CD4-positive, alpha-beta T cell (primary cell): ENCODE results near the gene CDH13. TPM values are rescaled to one million over a fixed set of nuclear protein-coding genes. Genes with fewer than 3 reads are reported as not detected.

ENCODE experiments used
- ATAC-seq: fragments of 200-7000 bp; cut with Tn5 transposase; one replicate; pipeline ENCODE4 v1.10.0; 2022; ENCODE audit warnings: mild to moderate bottlenecking; ENCODE audit not compliant: poor library complexity
- CTCF ChIA-PET: fragments of 350-600 bp; sonication (Branson Sonifier 250); formaldehyde crosslinking; loops from one replicate; lab custom pipeline; 2021; ENCODE audit warnings: antibody characterized with exemption, inconsistent platforms; lab: Charles Lee
- POLR2A ChIA-PET: fragments of 350-600 bp; sonication (Branson Sonifier 250); formaldehyde crosslinking; loops from one replicate; lab custom pipeline; 2021; ENCODE audit warnings: antibody characterized with exemption, inconsistent platforms; lab: Charles Lee
- DNase-seq, 14 experiments: peaks; one replicate each; pipeline ENCODE4 v3.0.0-alpha.2; 2013 to 2020; ENCODE audit warnings: mixed read lengths in 2 of 14
- H3K27ac ChIP-seq, 2 donors: one replicate each; pipeline versions ENCODE4 v1.5.1 to v1.7.0; 2013; ENCODE audit warnings: low read length in 2 of 2, low read depth in 1 of 2, mild to moderate bottlenecking in 1 of 2
- H3K27me3 ChIP-seq, 2 experiments: 1 replicate in 1 of 2; 2 replicates in 1 of 2; pipeline versions ENCODE4 v1.6.1 to v1.7.0; 2013; ENCODE audit warnings: low read length in 2 of 2, control low read depth in 1 of 2, mild to moderate bottlenecking in 1 of 2, moderate library complexity in 1 of 2; ENCODE audit not compliant: insufficient read depth in 2 of 2, control insufficient read depth in 1 of 2
- H3K36me3 ChIP-seq: one replicate; pipeline ENCODE4 v1.6.1; 2013; ENCODE audit warnings: low read length, control low read depth; ENCODE audit not compliant: insufficient read depth
- H3K4me1 ChIP-seq: one replicate; pipeline ENCODE4 v1.6.1; 2013; ENCODE audit warnings: low read length, control low read depth; ENCODE audit not compliant: insufficient read depth
- H3K4me3 ChIP-seq: one replicate; pipeline ENCODE4 v1.5.1; 2013; ENCODE audit warnings: mild to moderate bottlenecking, low read length, moderate library complexity
- H3K9me3 ChIP-seq, 2 experiments: 1 replicate in 1 of 2; 2 replicates in 1 of 2; pipeline versions ENCODE4 v1.6.1 to v1.7.0; 2013; ENCODE audit warnings: low read length in 2 of 2, mild to moderate bottlenecking in 2 of 2, control low read depth in 1 of 2, moderate library complexity in 1 of 2; ENCODE audit not compliant: control insufficient read depth in 1 of 2, insufficient read depth in 1 of 2
- H3K27ac Mint-ChIP-seq: one replicate; pipeline ENCODE4 v1.8.0; 2020; ENCODE audit warnings: mixed read lengths
- H3K27me3 Mint-ChIP-seq: one replicate; pipeline ENCODE4 v1.8.0; 2021; ENCODE audit warnings: mixed read lengths
- H3K36me3 Mint-ChIP-seq: one replicate; pipeline ENCODE4 v1.8.0; 2021; ENCODE audit warnings: low read depth, mixed read lengths
- H3K4me1 Mint-ChIP-seq: one replicate; pipeline ENCODE4 v1.8.0; 2021; ENCODE audit warnings: low read depth, mixed read lengths
- H3K4me3 Mint-ChIP-seq: one replicate; pipeline ENCODE4 v1.8.0; 2020; ENCODE audit warnings: mild to moderate bottlenecking, mixed read lengths
- H3K9me3 Mint-ChIP-seq: one replicate; pipeline ENCODE4 v1.8.0; 2020; ENCODE audit warnings: mixed read lengths
- CTCF ChIP-seq: fragments of 200-600 bp; IDR thresholded peaks from one replicate; pipeline ENCODE4 v1.8.0; 2022; ENCODE audit warnings: antibody characterized with exemption, mild to moderate bottlenecking
- intact Hi-C, 2 experiments: fragments of 100-400 bp; cut with DNase I in 1 of 2; cut with micrococcal nuclease in 1 of 2; formaldehyde crosslinking; loops; one replicate each; pipeline versions ENCODE4 v1.15.1 to v1.9.0; 2023 to 2025; cut with DNase I, micrococcal nuclease
- total RNA-seq, 174 experiments: library from RNA in 2 of 174; stranded (reverse) in 2 of 174; gene quantifications; one replicate each; pipeline ENCODE4 v1.2.3 and lab custom pipeline; 2021 to 2026

The CDH13 gene
- total RNA-seq, 2 experiments from 2014 or later: not detected

GRCh38 chr16:83392743-83393142 is 766.0 kb downstream of the CDH13 start:
- no peaks in the 10 kb centered on the region for H3K36me3 Mint-ChIP-seq
- Histone ChIP-seq H3K36me3 (no peaks in the 10 kb centered on the region), H3K9me3 (no peaks in the 10 kb centered on the region), H3K27me3 (no peaks in the 10 kb centered on the region), H3K4me1 (no peaks in the 10 kb centered on the region), H3K27ac (no peak overlapping the region), H3K4me3 (no peak overlapping the region)
- no peak for TF ChIP-seq CTCF
- POLR2A ChIA-PET: no interaction called here
- H3K27ac Mint-ChIP-seq: no peak overlapping the region
- no peak for DNase-seq
- no peaks in the 10 kb centered on the region for H3K4me1 Mint-ChIP-seq
- no peaks in the 10 kb centered on the region for H3K27me3 Mint-ChIP-seq
- no peak for ATAC-seq
- no peak overlapping the region for H3K4me3 Mint-ChIP-seq
- intact Hi-C loops: no loop called here
- H3K9me3 Mint-ChIP-seq: peaks cover 12% of the 10 kb centered on the region
- CTCF ChIA-PET: no interaction called here

- no peaks in the 10 kb centered on the region for H3K27me3 ChIP-seq
- Mint-ChIP-seq H3K36me3 (no peaks in the 10 kb centered on the region), H3K27me3 (no peaks in the 10 kb centered on the region), H3K27ac (no peak overlapping the region), H3K4me1 (no peaks in the 10 kb centered on the region), H3K4me3 (no peak overlapping the region), H3K9me3 (peaks cover 12% of the 10 kb centered on the region)
- H3K9me3 ChIP-seq: no peaks in the 10 kb centered on the region
- no peak for TF ChIP-seq CTCF
- no peak overlapping the region for H3K27ac ChIP-seq
- H3K36me3 ChIP-seq: no peaks in the 10 kb centered on the region
- intact Hi-C loops: no loop called here
- no peaks in the 10 kb centered on the region for H3K4me1 ChIP-seq
- DNase-seq: no peak
- ChIA-PET POLR2A (no interaction called here), CTCF (no interaction called here)
- no peak for ATAC-seq
- no peak overlapping the region for H3K4me3 ChIP-seq
Measured at GRCh38 chr16:83393196-83393981, 766.6 kb downstream of the CDH13 start.

DNA sequence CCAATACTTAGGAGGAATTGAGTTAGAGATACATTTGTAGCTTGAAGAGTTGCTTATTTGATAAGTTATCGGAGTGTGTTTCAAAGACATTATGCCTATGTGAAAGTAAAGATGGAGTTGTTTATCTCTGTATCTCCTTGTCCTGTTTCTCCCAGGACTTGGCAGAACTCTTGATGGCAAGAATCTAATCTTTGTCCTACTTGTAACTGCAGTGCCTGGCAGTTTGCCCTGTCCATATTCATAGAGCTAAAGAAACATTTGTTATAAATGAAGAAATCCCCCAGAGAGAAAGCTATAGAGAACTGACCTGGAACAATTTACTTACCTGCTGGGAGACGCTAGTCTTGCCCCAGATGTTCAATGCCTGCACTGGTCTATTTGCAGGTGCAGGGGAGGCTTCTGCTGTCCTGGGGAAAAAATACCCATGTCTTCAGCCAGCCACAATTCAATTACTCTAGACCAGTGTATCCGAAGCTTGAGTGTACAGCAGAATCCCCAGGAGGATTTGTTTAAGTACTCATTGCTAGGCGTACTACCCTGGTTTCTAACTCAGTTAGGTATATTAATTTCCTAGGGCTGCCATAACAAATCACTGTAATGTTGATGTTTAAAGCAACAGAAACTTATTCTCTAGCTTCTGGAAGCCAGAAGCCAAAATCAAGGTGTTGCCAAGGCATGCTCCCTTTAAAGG is 771.0 kb downstream of the CDH13 start:
- Mint-ChIP-seq H3K27me3 (no peaks in the 10 kb centered on the region), H3K4me1 (no peaks in the 10 kb centered on the region), H3K4me3 (no peak overlapping the region), H3K9me3 (peaks cover 21% of the 10 kb centered on the region), H3K36me3 (no peaks in the 10 kb centered on the region), H3K27ac (no peak overlapping the region)
- no peaks in the 10 kb centered on the region for H3K36me3 ChIP-seq
- H3K9me3 ChIP-seq: peaks cover 0 to 5% of the 10 kb centered on the region in 2 experiments
- no peak overlapping the region for H3K27ac ChIP-seq
- no peak for TF ChIP-seq CTCF
- no peaks in the 10 kb centered on the region for H3K27me3 ChIP-seq
- intact Hi-C loops: no loop called here
- H3K4me1 ChIP-seq: no peaks in the 10 kb centered on the region
- DNase-seq: no peak
- CTCF ChIA-PET: no interaction called here
- H3K4me3 ChIP-seq: no peak overlapping the region
- no peak for ATAC-seq
- POLR2A ChIA-PET: no interaction called here
